Measurements from ENCODE around the gene NANOS3.

Gene NANOS3

GRCh38 chr19:13923194-13923987 lies 46.5 kb downstream of the NANOS3 start:
- DNase-seq = no peak

GRCh38 chr19:13926010-13926409 lies 49.1 kb downstream of the NANOS3 start:
- DNase-seq = no peak

- DNase-seq = no peak
These were observed 49.8 kb downstream of the NANOS3 start for GRCh38 chr19:13926715-13927114.

GRCh38 chr19:13929340-13929739 lies 52.4 kb downstream of the NANOS3 start:
- no peak for DNase-seq

GRCh38 chr19:13929956-13930355 lies 53.0 kb downstream of the NANOS3 start:
- no peak for DNase-seq
